Mesendoderm (in vitro differentiated cells): ENCODE results near the gene MARCHF9.

ENCODE experiments used
- DNase-seq: peaks from one replicate; pipeline ENCODE4 v3.0.0; 2013
- H2AK5ac ChIP-seq: 2 replicates; pipeline ENCODE4 v1.6.1; 2013; ENCODE audit warnings: low read length, inconsistent platforms
- H2BK120ac ChIP-seq: 2 replicates; pipeline ENCODE4 v1.6.1; 2013; ENCODE audit warnings: low read depth, mild to moderate bottlenecking, low read length, moderate library complexity, mixed read lengths
- H2BK15ac ChIP-seq: replicated peaks from 2 replicates; pipeline ENCODE4 v1.6.1; 2013; ENCODE audit warnings: low read depth, mild to moderate bottlenecking, moderate library complexity
- H2BK5ac ChIP-seq: 2 replicates; pipeline ENCODE4 v1.6.1; 2013; ENCODE audit warnings: low read length, inconsistent platforms
- H3K18ac ChIP-seq: 2 replicates; pipeline ENCODE4 v1.6.1; 2013; ENCODE audit warnings: mild to moderate bottlenecking, low read length, mixed read lengths
- H3K23ac ChIP-seq: one replicate; pipeline ENCODE4 v1.6.1; 2013; ENCODE audit warnings: low read length
- H3K27ac ChIP-seq: 2 replicates; pipeline ENCODE4 v1.5.1; 2013; ENCODE audit warnings: low read depth, mild to moderate bottlenecking, inconsistent platforms, low read length, moderate library complexity
- H3K27me3 ChIP-seq: 2 replicates; pipeline ENCODE4 v1.6.1; 2013; ENCODE audit warnings: low read length, control low read depth, mild to moderate bottlenecking, inconsistent platforms; ENCODE audit not compliant: insufficient read depth, poor library complexity
- H3K36me3 ChIP-seq: 2 replicates; pipeline ENCODE4 v1.6.1; 2013; ENCODE audit warnings: low read length, inconsistent platforms; ENCODE audit not compliant: control insufficient read depth, insufficient read depth
- H3K4ac ChIP-seq: one replicate; pipeline ENCODE4 v1.6.1; 2013; ENCODE audit warnings: low read depth, mild to moderate bottlenecking, low read length, moderate library complexity
- H3K4me1 ChIP-seq: 2 replicates; pipeline ENCODE4 v1.6.1; 2013; ENCODE audit warnings: low read depth, low read length, inconsistent platforms; ENCODE audit not compliant: control insufficient read depth
- H3K4me2 ChIP-seq: 2 replicates; pipeline ENCODE4 v1.6.1; 2013; ENCODE audit warnings: low read length
- H3K4me3 ChIP-seq: 2 replicates; pipeline ENCODE4 v1.5.1; 2013; ENCODE audit warnings: mild to moderate bottlenecking, low read length
- H3K56ac ChIP-seq: one replicate; pipeline ENCODE4 v1.6.1; 2013; ENCODE audit warnings: low read length
- H3K79me1 ChIP-seq: 2 replicates; pipeline ENCODE4 v1.6.1; 2013; ENCODE audit warnings: low read length, inconsistent platforms
- H3K79me2 ChIP-seq: 2 replicates; pipeline ENCODE4 v1.6.1; 2013; ENCODE audit warnings: mild to moderate bottlenecking, low read length; ENCODE audit not compliant: control insufficient read depth, insufficient read depth
- H3K9ac ChIP-seq: 2 replicates; pipeline ENCODE4 v1.6.1; 2013; ENCODE audit warnings: low read length, inconsistent platforms
- H4K5ac ChIP-seq: one replicate; pipeline ENCODE4 v1.6.1; 2013; ENCODE audit warnings: low read length
- H4K8ac ChIP-seq: one replicate; pipeline ENCODE4 v1.6.1; 2013; ENCODE audit warnings: low read depth, mild to moderate bottlenecking, control low read depth, low read length, moderate library complexity
- WGBS: extraction: QIAGEN DNeasy Blood & Tissue Kit; methylation state at CpG from one replicate; pipeline ENCODE4 v1.1.7; 2013; ENCODE audit warnings: low lambda C conversion rate, missing lambda C conversion rate; ENCODE audit not compliant: insufficient coverage; ENCODE audit errors: extremely low coverage; 5-methylcytosine and 5-hydroxymethylcytosine counted together

MARCHF9 gene

DNA sequence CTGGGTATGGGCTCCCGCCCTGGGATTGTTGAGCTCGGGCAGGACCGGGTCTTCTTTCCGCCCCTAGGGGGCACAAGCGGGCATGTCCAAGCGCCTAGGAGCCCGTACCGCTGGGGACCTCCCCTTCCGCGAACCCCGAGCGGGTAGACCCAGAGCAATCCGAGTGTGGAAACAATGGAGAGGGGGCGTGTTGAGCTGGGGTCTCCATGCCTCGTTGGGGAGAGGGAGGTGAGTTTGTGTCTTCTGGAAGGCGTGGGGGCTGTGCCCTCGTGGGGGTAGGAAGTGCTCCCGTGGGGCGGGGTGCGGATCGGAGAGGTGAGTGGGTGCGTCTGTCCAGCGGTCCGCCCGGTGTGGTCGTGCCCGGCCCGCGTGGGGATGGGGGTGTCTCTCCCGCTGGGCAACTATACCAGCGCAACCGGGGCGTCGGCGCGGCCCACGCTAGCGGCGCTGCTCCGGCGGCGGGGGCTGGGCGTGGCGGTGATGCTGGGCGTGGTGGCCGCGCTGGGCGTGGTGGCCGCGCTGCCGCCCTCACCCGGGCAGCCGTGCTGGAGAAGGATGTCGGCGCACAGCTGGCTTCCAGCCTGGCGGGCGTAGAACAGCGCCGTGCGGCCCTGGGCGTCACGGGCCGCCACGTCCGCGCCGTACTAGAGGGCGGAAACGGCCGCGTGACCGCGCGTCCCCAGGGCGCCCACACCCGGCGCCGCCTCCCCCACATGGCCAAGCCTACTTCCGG, 28.6 kb upstream of the MARCHF9 start:
- no peaks in the 10 kb centered on the region for H3K79me1 ChIP-seq
- H3K36me3 ChIP-seq: no peaks in the 10 kb centered on the region
- H4K8ac ChIP-seq: no peak overlapping the region
- no peaks in the 10 kb centered on the region for H3K4me1 ChIP-seq
- H3K27ac ChIP-seq: no peak overlapping the region
- H3K56ac ChIP-seq: peak overlapping the region; percentile 86
- H3K79me2 ChIP-seq: no peaks in the 10 kb centered on the region
- no peak overlapping the region for H3K23ac ChIP-seq
- WGBS: no CpG with 5 or more reads among the region's 79 CpGs
- H3K4ac ChIP-seq: no peak overlapping the region
- H2BK15ac ChIP-seq: no peak overlapping the region
- peak overlapping the region; percentile 63 for H3K4me3 ChIP-seq
- H3K27me3 ChIP-seq: peaks cover 28% of the 10 kb centered on the region
- H2BK120ac ChIP-seq: no peak overlapping the region
- no peak overlapping the region for H3K18ac ChIP-seq
- peak overlapping the region; percentile 91 for H3K4me2 ChIP-seq
- no peak overlapping the region for H2AK5ac ChIP-seq
- no peak overlapping the region for H4K5ac ChIP-seq
- peak overlapping the region; percentile 55 for H3K9ac ChIP-seq
- no peak overlapping the region for H2BK5ac ChIP-seq
- peak; percentile 86 for DNase-seq

DNA sequence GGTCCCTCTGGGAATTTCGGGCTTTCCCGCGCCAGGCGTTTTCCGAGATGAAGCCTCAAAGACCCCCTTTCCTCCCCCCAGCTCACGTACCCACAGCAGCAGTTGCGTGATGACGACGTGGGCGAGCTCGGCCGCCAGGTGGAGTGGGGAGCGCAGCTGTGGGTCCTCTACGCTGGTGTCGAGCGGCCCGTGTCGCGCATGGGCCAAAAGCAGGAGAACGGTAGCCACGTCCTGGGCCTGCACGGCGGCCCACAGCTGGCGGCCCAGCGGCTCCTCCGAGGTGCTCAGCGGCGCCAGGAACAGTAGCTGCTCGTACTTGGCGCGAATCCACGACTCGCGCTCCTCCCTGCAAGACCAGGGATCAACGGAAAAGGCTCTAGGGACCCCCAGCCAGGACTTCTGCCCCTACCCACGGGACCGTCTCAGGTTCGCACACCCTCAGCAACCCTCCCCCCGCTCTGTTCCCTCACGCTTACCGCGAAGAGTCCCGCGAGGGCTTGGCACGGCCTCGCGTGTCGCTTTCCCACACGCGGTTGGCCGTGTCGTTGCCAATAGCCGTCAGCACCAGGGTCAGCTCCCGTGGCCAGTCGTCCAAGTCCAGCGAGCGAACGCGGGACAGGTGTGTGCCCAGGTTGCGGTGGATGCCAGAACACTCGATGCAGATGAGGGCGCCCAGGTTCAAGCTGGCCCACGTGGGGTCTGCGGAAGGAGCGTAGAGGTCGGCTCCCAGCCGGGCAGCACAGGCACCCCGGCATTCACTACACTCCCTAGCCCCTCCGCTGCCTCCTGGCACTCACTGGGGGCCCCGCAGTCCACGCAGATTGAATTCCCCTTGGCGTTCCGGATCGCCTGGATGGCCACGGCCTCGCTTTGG, 27.8 kb upstream of the MARCHF9 start:
- H4K8ac ChIP-seq: no peak overlapping the region
- no peaks in the 10 kb centered on the region for H3K79me1 ChIP-seq
- H3K4ac ChIP-seq: no peak overlapping the region
- no peak overlapping the region for H2BK120ac ChIP-seq
- no peak overlapping the region for H3K9ac ChIP-seq
- peaks cover 28% of the 10 kb centered on the region for H3K27me3 ChIP-seq
- no peaks in the 10 kb centered on the region for H3K4me1 ChIP-seq
- peak overlapping the region; percentile 91 for H3K4me2 ChIP-seq
- no peaks in the 10 kb centered on the region for H3K79me2 ChIP-seq
- no peak overlapping the region for H3K27ac ChIP-seq
- H2BK5ac ChIP-seq: no peak overlapping the region
- no peak for DNase-seq
- no peak overlapping the region for H4K5ac ChIP-seq
- H2BK15ac ChIP-seq: no peak overlapping the region
- H3K56ac ChIP-seq: no peak overlapping the region
- H3K36me3 ChIP-seq: no peaks in the 10 kb centered on the region
- H2AK5ac ChIP-seq: no peak overlapping the region
- no peak overlapping the region for H3K18ac ChIP-seq
- no peak overlapping the region for H3K4me3 ChIP-seq
- no peak overlapping the region for H3K23ac ChIP-seq
- no CpG with 5 or more reads among the region's 76 CpGs for WGBS

- Histone ChIP-seq H3K18ac (no peak overlapping the region), H3K27me3 (peaks cover 31% of the 10 kb centered on the region), H4K8ac (no peak overlapping the region), H3K4ac (no peak overlapping the region), H3K4me3 (no peak overlapping the region), H3K56ac (no peak overlapping the region), H3K23ac (no peak overlapping the region), H2BK5ac (no peak overlapping the region), H4K5ac (no peak overlapping the region), H2BK120ac (no peak overlapping the region), H3K9ac (no peak overlapping the region), H3K79me1 (no peaks in the 10 kb centered on the region), H3K36me3 (no peaks in the 10 kb centered on the region), H3K27ac (no peak overlapping the region), H3K4me1 (no peaks in the 10 kb centered on the region), H2AK5ac (no peak overlapping the region), H3K79me2 (no peaks in the 10 kb centered on the region), H3K4me2 (no peak overlapping the region), H2BK15ac (no peak overlapping the region)
- peak; percentile 77 for DNase-seq
- WGBS: no CpG with 5 or more reads among the region's 21 CpGs
Measured at GRCh38 chr12:57727758-57728395, 27.0 kb upstream of the MARCHF9 start.

GRCh38 chr12:57729321-57729844, 25.5 kb upstream of the MARCHF9 start:
- Histone ChIP-seq H3K23ac (no peak overlapping the region), H2BK15ac (no peak overlapping the region), H2AK5ac (no peak overlapping the region), H3K56ac (no peak overlapping the region), H3K4me1 (no peaks in the 10 kb centered on the region), H3K36me3 (no peaks in the 10 kb centered on the region), H3K18ac (no peak overlapping the region), H2BK120ac (no peak overlapping the region), H3K79me1 (no peaks in the 10 kb centered on the region), H3K4me3 (no peak overlapping the region), H4K8ac (no peak overlapping the region), H3K27me3 (peaks cover 41% of the 10 kb centered on the region), H3K79me2 (no peaks in the 10 kb centered on the region), H4K5ac (no peak overlapping the region), H2BK5ac (no peak overlapping the region), H3K4me2 (no peak overlapping the region), H3K4ac (no peak overlapping the region), H3K27ac (no peak overlapping the region), H3K9ac (no peak overlapping the region)
- no CpG with 5 or more reads among the region's 5 CpGs for WGBS
- no peak for DNase-seq

DNA sequence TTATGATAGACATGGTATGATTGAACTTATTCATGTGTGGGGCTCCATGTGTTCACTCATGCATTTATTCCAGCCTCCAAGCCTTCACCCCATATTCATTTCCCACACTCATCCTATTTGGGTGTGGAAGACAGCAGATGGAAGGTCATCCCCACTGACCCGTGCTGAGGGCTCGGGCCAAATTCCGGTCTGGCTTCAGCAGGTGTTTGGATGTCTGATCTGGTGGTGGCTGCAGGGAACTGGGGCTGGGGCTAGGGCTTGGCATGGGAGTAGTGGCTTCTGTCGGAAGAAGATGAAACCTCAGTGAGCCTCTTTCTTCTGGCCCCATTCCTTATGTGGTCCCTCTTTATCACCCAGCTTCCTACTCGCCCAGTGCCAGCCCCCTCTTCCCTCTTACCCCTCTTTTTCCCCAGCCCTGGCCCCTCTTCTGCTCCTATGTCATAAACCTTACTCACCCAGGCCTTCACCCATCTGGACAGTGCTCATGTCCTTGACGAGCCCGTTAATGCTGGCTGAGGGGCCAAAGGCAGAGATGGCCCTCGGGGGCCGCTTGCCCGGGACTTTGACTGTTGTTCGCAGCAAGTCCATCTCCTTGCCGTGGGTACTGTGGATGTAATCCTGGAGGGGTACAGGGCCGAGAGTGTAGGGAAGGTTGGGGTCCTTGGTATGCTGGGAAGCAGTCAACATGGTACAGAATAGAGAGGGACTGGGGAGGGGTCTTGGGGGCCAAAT, 24.4 kb upstream of the MARCHF9 start:
- no peak overlapping the region for H2BK120ac ChIP-seq
- no peaks in the 10 kb centered on the region for H3K36me3 ChIP-seq
- H2BK5ac ChIP-seq: no peak overlapping the region
- no peaks in the 10 kb centered on the region for H3K79me1 ChIP-seq
- H3K4me2 ChIP-seq: no peak overlapping the region
- no peak overlapping the region for H3K4me3 ChIP-seq
- H4K8ac ChIP-seq: no peak overlapping the region
- no peak overlapping the region for H2AK5ac ChIP-seq
- no peak overlapping the region for H3K27ac ChIP-seq
- peaks cover 48% of the 10 kb centered on the region for H3K27me3 ChIP-seq
- no peak for DNase-seq
- H3K4ac ChIP-seq: no peak overlapping the region
- no peak overlapping the region for H4K5ac ChIP-seq
- WGBS: no CpG with 5 or more reads among the region's 13 CpGs
- no peaks in the 10 kb centered on the region for H3K79me2 ChIP-seq
- H3K9ac ChIP-seq: no peak overlapping the region
- H3K4me1 ChIP-seq: no peaks in the 10 kb centered on the region
- no peak overlapping the region for H3K18ac ChIP-seq
- H2BK15ac ChIP-seq: no peak overlapping the region
- no peak overlapping the region for H3K56ac ChIP-seq
- no peak overlapping the region for H3K23ac ChIP-seq
